Stimulated activated CD4-positive, alpha-beta T cell treated with anti-CD3 and anti-CD28 coated beads, Interleukin-4, amount 100 ng/mL, for 4 hours (primary cell): ENCODE measurements around the gene REXO1.
"Not testable (repeated sequence)": the region's sequence is repeated elsewhere in the genome, so short reads cannot be mapped to it uniquely, and the experiment has no call there.

Source experiments
- DNase-seq, 2 experiments: peaks; one replicate each; pipeline ENCODE4 v3.0.0-alpha.2; 2020

REXO1 gene

DNA sequence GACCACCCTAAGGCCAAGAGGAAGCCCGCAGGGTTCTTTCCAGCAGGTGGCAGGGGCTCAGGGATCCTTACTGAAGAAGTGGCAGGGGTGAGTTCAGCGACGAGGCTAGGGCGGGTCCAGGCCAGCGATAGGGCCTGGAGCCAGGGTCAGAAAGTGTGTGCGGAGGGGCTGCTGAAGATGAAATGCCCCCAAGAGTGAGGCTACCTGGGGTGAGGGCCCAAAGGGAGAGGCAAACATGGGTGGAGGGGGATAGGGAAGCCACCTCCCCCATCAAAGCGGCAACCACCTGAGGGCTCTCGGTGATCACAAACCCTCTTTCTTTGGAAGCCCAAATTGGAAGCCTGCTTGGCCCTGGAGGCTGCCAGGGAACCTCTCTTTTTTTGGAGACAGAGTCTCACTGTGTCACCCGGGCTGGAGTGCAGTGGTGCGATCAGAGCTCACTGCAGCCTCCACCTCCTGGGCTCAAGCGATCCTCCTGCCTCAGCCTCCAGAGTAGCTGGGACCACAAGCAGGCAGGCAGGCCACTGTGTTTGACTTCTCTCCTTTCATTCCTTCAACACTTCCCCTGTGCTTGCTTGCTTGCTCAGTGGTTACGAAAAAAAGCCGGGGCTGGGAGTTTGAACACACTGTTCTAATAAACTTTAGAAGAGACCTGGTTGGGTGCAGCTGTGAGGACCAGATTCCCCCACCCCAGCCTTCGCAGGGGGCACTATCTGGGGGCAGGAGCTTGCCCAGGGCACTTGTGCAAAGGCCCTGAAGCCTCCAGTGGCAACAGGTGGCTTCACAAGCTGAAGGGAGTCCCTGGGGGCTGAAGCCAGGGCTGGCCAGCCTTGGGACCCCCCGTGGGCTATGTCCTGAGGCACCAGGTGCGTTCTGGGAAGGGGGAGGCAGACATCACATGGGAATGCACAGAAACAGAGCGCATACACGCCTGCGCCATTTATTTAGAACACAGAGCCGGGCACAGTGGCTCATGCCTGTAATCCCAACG, 34.8 kb downstream of the REXO1 start:
- no peak for DNase-seq

DNA sequence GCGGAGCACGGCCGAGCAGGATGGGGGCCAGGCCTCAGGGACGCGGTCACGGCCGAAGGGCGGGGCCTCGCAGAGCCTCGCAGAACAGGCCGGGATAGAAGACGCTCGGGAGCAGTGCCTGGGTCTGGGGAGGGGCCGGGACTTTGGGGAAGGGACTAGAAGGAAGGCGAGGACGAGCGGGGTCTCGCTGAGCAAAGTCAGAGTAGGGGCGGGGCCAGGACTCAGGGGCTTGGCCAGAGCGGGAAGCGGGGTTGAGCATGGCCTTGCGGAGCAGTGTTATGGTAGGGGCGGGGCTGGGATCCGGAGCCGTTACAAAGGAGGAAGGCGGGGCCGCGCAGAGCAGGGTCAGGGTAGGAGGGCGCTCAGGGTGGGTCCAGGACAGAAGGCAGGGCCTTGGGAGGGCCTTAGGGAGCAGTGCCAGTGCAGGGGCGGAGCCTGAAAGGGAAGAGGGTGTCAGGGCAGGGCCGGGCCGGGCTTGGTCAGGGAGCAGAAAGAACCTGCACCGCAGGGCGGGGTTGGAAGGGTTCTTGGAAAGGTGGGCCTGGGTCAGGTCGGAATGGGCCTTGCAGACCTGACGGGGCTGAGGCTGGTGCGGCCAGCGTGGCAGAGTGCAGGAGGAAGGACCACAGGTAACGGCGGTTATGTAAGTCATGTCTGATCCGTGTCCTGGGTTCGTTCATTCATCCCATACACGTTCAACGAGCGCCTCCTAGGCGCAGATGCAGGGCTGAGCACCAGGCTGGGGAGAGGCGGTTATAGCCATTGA, 35.7 kb downstream of the REXO1 start:
- peak; percentile 69 to 73 for DNase-seq

DNA sequence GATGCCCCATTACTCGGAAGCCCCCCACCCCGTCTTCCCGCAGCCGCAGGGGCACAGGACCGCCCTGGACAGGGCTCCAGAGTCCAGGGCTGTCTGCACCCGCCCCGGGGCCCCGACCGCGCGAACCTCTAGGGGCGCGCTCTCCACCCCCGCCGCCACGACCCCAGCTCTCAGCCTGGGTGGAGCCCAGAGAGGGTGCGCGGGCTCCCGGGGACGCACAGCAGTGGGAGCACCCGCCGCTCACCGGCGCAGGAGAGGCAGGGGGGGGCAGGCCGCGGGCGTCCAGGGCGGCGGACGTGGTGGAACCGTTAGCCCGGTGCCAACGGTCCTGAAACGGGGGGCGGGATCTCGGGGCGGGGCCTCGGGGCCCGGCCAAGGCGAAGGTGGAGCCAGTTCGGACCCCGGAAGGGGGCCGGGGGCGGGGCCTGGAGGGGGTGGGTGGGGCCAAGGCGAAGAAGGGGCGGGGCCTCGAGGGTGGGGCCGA, 36.3 kb downstream of the REXO1 start, which contains the start of gene ATP8B3:
Gene ATP8B3 (minus strand): TSS at position 335 of the 484 bp plus-strand sequence. CDS start 540 bp downstream, outside the sequence.
- peak in 1 of 2 experiments; percentile 73 for DNase-seq

DNA sequence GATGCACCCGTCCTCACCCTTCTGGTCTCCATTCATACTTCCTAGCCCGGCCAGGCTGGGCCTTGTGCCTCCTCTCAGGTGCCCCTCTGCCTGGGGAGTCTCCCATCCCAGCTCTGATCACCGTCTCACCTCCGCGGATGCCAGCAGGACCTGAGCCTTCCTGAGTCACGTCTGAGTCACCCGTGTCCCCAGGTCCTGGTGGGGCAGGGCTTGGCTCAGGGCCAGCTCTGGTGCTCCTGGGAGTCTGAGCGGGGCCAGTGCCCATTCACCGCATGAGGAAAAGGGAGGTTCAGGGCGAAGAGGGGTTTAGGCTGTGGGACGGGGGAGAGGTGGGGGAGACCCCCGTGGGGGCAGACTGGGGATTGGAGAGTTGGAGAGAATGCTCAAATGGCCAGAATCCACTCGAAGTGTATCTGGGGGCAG, 36.8 kb downstream of the REXO1 start:
- peak; percentile 49 to 61 for DNase-seq

DNA sequence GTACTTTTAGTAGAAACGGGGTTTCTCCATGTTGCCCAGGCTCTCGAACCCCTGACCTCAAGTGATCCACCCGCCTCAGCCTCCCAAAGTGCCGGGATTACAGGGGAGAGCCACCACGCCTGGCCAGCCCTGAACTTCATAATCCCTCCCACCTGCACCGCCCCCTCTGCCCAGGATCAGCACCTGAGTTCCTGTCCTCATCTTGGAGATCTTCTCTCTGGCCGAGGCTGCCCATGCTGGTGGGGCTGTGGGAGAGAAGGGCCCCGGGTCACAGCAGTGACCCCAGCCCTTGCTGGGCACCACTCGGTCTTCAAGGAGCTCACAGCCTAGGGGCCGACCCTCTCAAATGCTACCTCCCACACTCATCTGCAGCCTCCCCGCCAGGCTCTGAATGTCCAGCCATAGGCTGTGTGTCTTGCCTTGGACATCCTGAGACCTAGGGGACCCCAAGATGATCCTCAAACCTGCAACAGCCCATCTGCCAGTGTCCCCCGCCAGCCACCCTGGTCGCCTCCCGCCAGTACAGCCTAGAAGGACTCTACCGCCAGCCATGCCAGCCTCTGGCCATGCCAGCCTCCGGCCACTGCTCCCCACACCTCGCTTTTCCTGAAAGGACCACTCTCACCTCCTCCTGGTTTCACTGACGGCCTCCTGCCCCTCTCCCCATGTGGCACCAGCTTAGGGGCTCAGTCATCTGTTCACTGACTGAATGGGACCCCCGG, 37.7 kb downstream of the REXO1 start:
- DNase-seq = no peak

DNA sequence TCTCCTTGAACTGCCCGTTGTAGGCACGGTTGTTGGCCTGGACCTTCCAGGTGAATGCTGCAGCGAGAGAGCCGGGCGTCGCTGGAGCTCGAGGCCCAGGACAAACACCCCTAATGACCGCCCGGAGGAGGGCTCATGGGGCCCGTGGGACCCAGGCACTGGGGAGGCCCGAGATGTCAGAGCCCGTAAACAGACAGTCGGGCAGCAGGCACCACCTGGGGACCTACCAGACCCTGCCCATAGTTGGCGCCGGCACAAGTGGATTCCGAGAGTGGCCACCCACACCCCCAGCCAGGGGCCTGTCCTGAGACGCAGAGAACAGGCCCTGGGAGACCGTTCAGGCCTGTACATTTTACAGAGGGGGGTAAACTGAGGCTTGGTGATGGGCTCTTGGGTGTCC, 38.6 kb downstream of the REXO1 start:
- no peak for DNase-seq

DNA sequence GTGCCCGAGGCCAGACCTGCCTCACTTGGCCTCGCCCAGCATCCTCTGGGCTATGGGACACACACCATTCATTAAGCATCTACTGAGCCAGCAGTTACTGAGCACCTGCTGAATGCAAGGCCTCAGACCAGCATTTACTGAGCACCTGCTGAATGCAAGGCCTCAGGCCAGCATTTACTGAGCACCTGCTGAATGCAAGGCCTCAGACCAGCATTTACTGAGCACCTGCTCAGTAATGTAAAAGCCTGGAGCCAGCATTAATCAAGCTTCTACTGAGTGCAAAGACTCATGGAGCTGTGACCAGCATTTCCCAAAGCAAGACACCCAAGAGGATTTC, 39.9 kb downstream of the REXO1 start:
- no peak for DNase-seq

DNA sequence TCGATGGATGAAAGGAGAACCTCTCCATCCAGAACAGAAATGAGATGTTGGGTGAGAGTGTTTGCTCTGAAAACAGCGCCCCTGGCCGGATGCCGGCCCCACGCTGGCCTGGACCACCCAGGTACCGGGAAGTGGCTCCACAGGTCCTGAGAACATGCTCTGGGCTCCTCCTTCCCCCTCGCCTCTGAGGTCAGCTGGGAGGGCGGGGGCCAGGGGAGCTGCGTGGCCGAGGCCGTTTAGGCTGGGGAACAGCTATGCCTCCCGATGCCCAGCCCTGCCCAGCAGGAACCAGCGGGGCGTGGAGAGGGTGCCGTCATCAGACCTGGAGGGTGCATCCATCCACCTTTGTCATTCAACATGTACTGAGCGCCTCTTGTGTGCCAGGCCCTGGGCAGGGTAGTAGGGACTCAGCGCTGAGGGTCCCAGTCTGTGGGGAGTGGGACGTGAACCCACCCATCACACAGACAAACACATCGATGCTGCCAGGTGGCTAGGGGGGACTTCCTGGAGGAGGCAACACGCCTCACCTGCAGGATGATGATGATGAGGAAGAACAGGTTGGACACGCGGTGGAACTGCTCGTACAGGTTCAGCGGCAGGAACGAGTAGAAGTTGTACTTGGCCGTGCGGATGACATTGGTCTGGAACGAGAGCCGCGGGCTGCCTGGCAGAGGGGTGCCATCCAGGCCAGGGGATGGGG, 40.4 kb downstream of the REXO1 start:
- no peak for DNase-seq

DNA sequence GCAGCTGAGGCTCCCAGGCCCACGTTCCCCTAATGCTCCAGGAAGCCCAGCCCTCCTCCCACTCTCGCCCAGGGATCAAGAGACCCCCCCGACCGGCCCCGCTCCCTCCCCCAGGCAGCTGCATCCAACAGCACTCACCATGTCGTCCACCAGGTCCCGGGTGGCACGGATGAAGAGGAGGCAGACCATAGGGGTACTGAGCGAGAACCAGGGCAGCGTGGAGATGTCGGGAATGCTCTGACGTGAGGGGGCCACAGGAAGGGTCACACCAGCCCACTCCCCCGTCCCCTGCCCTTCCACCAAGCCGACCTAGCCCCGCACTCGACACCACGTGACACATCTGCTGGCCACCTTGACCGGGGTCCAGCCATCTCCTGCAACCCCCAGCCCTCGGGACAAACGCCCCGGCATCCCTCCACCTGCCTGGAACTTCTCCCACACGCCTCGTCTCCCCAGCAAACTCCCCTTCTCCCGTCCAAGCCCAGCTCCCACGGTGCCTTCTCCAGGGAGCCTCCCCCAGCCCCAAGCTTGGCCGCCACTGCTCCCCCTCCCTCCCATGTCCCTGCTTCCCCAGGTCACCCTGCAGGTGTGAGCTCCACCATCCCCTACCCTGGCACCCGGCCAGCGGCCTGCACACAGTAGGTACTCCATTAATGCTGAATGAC, 41.1 kb downstream of the REXO1 start:
- DNase-seq = no peak

DNA sequence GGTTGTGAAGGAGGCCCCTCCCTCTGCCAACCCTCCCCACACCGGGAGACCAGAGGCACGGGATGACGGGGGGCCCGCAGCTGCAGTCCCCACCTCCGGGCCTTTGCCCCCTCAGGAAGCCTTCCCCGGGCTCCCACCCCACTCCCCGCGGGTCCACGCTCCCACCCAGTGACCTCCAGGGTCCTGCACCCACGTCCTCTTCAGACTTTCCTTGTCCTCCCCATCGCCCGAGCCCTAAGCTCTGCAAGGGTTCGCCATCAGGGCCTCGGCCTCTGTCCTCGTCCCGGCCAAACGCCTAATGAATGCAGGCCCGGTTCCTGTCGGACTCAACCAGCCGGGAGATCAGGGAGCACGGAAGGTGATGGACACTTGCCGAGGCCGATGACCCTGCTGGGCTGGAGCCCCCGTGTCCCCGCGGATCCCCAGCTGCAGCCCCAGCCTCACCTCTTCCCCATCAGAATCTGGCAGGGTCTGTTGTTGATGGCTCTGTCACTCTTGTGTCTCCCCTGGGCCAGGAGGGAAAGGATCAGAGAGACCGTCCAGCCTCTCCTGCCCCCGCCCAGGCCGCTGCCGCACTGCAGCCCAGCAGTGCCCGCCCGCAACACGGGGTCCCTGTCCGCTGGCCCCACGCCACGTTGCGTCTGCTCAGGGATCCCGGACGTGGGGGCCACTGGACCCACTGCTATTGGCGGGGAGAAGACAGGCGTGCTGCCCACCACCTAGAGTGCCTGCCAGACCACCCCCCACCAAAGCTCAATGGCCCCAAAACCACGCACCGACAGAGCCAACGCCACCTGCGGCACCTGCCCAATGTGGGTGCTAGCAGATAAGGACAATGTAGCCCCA, 41.9 kb downstream of the REXO1 start:
- no peak for DNase-seq

DNA sequence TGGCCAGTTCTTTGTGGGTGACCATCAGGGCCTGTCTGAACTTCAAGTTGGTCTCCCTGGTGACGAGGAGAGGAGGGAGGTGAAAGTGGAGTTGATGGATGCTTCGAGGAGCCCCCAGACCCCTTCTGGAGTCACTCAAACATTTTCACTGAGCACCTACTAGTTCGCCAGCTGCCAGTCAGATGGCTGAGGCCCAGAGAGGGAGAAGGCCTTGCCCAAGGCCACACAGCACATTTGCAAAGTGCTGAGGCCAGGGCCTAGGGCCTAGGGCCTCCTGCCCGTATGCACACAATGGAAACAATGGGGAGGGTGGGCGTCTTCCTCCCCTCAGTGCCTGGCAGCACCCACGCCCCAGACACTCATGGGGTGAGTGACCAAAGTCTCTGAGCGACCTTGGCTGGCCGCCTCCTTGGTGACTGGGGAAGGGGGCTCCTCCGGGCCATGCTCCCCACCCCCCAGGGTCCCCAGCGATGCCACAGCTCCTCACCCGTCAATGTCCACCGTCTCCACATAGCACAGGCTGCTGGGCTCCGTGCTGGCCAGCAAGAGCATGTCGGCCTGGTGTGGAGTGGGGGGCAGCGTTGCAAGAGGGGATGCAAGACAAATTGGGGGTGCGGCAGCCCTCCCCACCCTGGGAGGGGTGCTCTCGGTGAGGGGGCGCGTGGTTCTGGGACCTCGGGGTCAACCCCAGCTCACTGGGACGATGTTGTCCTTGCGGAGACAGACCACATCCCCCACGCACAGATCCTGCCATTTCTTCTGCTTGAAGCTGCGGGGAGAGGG, 42.7 kb downstream of the REXO1 start:
- no peak for DNase-seq

DNA sequence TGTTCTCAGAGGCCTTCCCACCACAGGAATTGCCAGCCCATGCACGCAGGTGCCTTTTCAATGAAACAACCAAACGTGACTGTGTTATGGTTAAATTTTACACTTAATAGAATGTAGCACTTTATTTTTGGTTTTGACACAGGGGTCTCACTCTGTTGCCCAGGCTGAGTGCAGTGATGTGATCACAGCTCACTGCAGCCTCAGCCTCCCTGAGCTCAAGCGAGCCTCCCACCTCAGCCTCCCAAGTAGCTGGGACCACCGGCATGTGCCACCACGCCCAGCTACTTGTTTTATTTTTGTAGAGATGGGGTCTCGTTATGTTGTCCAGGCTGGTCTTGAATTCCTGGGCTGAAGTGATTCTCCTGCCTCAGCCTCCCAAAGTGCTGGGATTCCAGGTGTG, 43.4 kb downstream of the REXO1 start:
- DNase-seq = no peak

DNA sequence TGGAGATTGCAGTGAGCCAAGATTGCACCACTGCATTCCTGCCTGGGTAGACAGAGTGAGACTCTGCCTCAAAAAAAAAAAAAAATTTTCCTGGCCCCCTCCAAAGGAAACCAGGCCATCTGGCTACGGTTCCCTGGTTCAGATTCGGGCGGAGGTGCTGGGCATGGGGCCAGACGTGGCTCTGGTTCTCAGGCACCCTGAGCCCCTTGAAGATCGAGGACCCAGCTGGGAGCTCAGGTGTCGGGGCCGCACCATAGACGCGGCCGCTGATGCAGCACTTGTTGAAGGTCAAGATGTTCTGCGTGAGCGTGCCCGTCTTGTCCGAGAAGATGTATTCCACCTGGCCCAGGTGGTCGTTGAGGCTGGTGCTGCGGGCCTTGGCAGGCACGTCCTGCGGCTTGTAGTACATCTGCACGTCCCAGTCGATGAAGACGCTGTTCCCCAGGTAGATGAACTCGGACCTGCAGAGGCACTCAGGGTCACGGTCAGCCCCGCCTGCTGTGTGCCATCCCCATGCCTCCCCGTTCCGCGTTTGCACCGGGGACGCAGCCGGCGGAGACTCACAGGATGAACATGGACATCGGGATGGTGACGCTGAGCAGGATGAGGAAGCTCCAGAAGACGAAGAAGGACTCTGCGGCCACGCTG, 48.5 kb downstream of the REXO1 start:
- DNase-seq = no peak

DNA sequence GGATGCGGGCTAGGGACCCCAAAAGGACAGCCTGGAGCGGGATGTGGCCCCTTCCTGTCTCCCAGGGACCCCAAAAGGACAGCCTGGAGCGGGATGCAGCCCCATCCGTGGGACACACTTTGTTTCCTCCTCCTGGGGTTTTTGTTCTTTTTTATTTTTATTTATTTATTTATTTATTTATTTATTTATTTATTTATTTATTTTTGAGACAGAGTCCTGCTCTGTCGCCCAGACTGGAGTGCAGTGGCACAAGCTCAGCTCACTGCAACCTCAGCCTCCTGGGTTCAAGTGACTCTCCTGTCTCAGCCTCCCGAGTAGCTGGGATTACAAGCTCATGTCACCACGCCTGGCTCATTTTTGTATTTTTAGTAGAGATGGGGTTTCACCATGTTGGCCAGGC, 51.0 kb downstream of the REXO1 start:
- DNase-seq = not testable (repeated sequence)

DNA sequence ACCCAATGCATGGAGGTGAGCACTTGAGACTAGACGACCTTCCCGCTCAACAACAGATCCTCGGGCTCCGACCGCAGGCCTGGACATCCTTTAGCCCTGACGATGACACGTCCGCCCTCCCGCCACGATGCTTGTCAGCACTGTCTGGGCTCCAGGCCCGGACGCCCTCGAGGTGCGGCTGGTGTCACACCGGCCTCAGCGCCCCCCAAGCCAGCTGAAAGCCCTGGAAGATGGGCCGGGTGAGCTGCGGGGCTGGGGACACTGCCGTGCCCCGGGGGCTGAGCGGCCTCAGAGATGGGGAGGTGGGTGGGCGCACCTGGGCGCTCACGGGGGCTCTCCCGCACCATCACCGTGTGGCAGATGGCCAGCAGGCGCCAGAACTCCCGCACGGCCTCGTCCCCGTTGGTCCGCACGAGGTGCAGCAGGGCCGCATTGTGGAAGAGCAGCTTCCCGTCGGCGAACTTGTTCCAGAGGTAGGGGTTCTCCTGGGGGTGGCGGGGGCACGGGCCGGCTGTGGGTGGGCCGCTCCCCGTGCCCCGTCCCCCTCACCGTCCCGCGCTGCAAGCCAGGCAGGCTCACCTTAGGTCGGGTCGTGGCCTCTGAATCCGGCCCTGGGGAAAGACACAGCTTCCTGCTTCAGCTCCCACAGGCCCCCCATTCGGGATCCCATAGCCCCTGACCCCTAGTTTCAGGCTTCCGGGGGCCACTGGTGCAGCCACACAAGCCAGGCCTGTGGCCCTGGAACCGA, 51.7 kb downstream of the REXO1 start:
- no peak for DNase-seq

DNA sequence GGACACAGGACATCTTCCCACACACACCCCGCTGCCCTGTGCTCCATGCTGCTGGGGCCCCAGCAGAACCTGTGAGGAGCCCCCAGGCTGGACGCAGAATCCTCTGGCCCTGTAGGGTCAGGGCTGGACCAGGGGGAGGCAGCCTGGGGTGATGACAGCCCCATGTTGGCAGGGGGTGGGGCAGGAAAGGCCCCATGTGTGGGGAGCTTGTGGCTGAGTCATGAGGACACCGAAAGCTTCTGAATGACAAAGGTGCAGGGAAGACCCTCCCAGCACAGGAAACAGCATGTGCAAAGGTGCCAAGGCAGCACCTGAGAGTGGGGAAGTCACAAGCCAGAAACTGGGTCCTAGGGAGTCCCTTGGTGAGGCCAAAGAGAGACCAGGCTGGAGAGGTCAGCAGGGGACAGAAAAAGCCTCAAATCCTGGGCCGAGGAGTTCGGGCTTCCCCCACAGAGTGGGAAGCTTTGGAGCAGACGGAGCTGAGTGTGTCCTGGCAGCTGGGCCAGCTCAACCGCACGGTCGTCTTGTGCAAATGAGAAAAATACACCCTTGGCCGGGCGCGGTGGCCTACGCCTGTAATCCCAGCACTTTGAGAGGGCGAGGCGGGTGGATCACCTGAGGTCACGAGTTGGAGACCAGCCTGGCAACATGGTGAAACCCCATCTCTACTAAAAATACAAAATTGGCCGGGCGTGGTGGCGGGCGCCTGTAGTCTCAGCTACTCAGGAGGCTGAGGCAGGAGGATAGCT, 53.7 kb downstream of the REXO1 start:
- no peak for DNase-seq

DNA sequence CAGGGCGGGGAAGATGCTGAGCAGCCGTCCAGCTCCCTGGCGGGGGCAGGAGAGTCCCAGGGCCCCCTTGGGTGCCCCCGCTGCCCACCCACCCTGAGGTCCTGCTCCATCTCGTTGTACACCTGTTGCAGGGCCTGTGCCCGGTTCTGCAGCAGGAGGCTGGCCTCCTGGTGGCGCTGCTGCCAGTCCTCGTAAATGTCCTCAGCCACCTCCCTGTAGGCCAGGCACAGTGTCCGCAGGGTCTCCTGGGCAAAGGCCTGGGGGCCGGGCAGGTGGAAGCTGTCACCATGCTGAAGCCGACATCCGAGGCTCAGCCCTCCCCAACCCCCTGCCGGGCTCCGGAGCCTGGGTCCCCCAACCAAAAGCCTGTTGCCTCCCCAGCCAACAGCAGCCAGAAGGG, 56.4 kb downstream of the REXO1 start:
- no peak for DNase-seq
